GM12878 (cell line): ENCODE measurements around the gene CFHR2.
"Not testable (repeated sequence)": the region's sequence is repeated elsewhere in the genome, so short reads cannot be mapped to it uniquely, and the experiment has no call there.

Experiments used
- ATF3 ChIP-seq: IDR thresholded peaks from 2 replicates; pipeline ENCODE4 v1.6.1; 2011; ENCODE audit warnings: low read depth, mild to moderate bottlenecking, low read length, moderate library complexity, borderline replicate concordance; ENCODE audit errors: extremely low read depth
- BACH1 ChIP-seq: fragments of 450-650 bp; IDR thresholded peaks from 2 replicates; pipeline ENCODE4 v1.6.1; 2017; ENCODE audit warnings: mild to moderate bottlenecking, borderline replicate concordance
- CBFB ChIP-seq: IDR thresholded peaks from 2 replicates; pipeline ENCODE4 v1.6.1; 2016; ENCODE audit warnings: antibody characterized with exemption, low read depth
- CEBPZ ChIP-seq: fragments of 150-350 bp; IDR thresholded peaks from 2 replicates; pipeline ENCODE4 v1.6.1; 2016; ENCODE audit warnings: low read depth, low read length
- CREB1 ChIP-seq: IDR thresholded peaks from 2 replicates; pipeline ENCODE4 v1.6.1; 2012; ENCODE audit warnings: low read depth, mild to moderate bottlenecking, inconsistent platforms
- NR2C1 ChIP-seq: fragments of 450-650 bp; IDR thresholded peaks from 2 replicates; pipeline ENCODE4 v1.6.1; 2017; ENCODE audit warnings: antibody characterized with exemption, mild to moderate bottlenecking, moderate library complexity
- PBX3 ChIP-seq: IDR thresholded peaks from 2 replicates; pipeline ENCODE4 v1.6.1; 2011; ENCODE audit warnings: mild to moderate bottlenecking, low read depth, low read length, moderate library complexity; ENCODE audit not compliant: insufficient replicate concordance
- POLR2AphosphoS5 ChIP-seq: IDR thresholded peaks from 2 replicates; pipeline ENCODE4 v1.6.1; 2011; ENCODE audit warnings: mild to moderate bottlenecking, low read length, inconsistent platforms
- RAD51 ChIP-seq: fragments of 450-650 bp; IDR thresholded peaks from 2 replicates; pipeline ENCODE4 v1.6.1; 2016; ENCODE audit warnings: moderate library complexity, mild to moderate bottlenecking, inconsistent platforms
- TF ChIP-seq, protein P1 (sequence below), 3 experiments: IDR thresholded peaks in 2 of 3; conservative IDR thresholded peaks in 1 of 3; 2 replicates each; pipeline ENCODE4 v1.5.1; 2011; ENCODE audit warnings: low read depth in 3 of 3, low read length in 3 of 3, mild to moderate bottlenecking in 3 of 3, control low read depth in 2 of 3, moderate library complexity in 2 of 3, inconsistent platforms in 1 of 3, mixed read lengths in 1 of 3; ENCODE audit not compliant: control insufficient read depth in 2 of 3, insufficient read depth in 1 of 3; ENCODE audit errors: extremely low read depth in 1 of 3

DNA sequence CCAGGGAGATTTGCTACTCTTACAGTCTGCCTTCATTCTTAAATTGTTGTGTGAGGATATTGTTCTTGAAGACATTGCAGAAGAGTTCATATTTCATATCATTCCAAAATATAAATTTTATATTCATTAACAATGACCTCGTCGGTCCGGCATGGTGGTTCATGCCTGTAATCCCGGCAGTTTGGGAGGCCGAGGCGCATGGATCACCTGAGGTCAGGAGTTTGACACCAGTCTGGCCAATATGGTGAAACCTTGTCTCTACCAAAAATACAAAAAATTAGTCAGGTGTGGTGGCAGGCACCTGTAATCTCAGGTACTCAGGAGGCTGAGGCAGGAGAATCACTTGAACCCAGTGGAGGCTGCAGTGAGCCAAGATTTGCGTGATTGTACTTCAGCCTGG, 38.7 kb downstream of the CFHR2 start:
- TF ChIP-seq CBFB, ATF3, PBX3, BACH1, RAD51, NR2C1, CEBPZ, CREB1, POLR2AphosphoS5: not testable (repeated sequence)
- TF ChIP-seq, protein P1, sequence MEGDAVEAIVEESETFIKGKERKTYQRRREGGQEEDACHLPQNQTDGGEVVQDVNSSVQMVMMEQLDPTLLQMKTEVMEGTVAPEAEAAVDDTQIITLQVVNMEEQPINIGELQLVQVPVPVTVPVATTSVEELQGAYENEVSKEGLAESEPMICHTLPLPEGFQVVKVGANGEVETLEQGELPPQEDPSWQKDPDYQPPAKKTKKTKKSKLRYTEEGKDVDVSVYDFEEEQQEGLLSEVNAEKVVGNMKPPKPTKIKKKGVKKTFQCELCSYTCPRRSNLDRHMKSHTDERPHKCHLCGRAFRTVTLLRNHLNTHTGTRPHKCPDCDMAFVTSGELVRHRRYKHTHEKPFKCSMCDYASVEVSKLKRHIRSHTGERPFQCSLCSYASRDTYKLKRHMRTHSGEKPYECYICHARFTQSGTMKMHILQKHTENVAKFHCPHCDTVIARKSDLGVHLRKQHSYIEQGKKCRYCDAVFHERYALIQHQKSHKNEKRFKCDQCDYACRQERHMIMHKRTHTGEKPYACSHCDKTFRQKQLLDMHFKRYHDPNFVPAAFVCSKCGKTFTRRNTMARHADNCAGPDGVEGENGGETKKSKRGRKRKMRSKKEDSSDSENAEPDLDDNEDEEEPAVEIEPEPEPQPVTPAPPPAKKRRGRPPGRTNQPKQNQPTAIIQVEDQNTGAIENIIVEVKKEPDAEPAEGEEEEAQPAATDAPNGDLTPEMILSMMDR (IDR thresholded peaks at IDR 0.05 in 2 of 3, conservative IDR thresholded peaks at IDR 0.05 in 1 of 3; ENCODE audit: control insufficient read depth in 2 of 3, extremely low read depth in 1 of 3, insufficient read depth in 1 of 3, low read depth in 3 of 3, low read length in 3 of 3), result not testable (repeated sequence)
